Measurements from ENCODE around the gene MBD3L2B. TPM values are rescaled to one million over a fixed set of nuclear protein-coding genes. Genes with fewer than 3 reads are reported as not detected.

The MBD3L2B gene
- total and polyA plus RNA-seq, 2 experiments from 2014 or later: not detected

GRCh38 chr19:7069904-7070226 is 48.6 kb upstream of the MBD3L2B start (continued):
- TF ChIP-seq ZNF462 (CRISPR knock-in tag; IDR thresholded peaks at IDR 0.05) (no peak), NANOG (IDR thresholded peaks at IDR 0.05; ENCODE audit: borderline replicate concordance) (no peak)

GRCh38 chr19:7069042-7069903 is 48.0 kb upstream of the MBD3L2B start, which contains the start of gene ZNF557:
Gene ZNF557, plus strand, starts transcription at chr19:7069703. Its CDS starts 5,372 bp downstream, at chr19:7075075.
- Histone ChIP-seq H3K79me2 (replicated peaks; ENCODE audit: insufficient read depth) (peaks cover 12% of the 10 kb centered on the region; the same call in 1 of the 2 replicates), H3K4me3 (peak within 1 kb of the TSS; percentile 98), H3K4me1 (ENCODE audit: insufficient read depth) (no peaks in the 10 kb centered on the region), H3K36me3 (ENCODE audit: insufficient read depth) (peaks cover 8% of the 10 kb centered on the region), H3F3A (replicated peaks; ENCODE audit: low read depth) (no peaks in the 10 kb centered on the region), H3K27me3 (ENCODE audit: insufficient read depth) (no peaks in the 10 kb centered on the region), H4K20me1 (replicated peaks; ENCODE audit: insufficient read depth) (no peaks in the 10 kb centered on the region), H3K27ac (ENCODE audit: low read depth) (peak within 1 kb of the TSS; percentile 88), H3K4me2 (peak within 1 kb of the TSS; percentile 84), H2AFZ (peak within 1 kb of the TSS; percentile 99), H3K9me2 (ENCODE audit: insufficient read depth) (no peaks in the 10 kb centered on the region)
- DNase-seq (ENCODE audit: low spot score): peak; percentile 99
- Mint-ChIP-seq H3K9me3 (peaks cover 43% of the 10 kb centered on the region), H3K27me3 (ENCODE audit: insufficient read depth, low read depth, poor library complexity) (peaks cover 13% of the 10 kb centered on the region), H3K36me3 (ENCODE audit: low read depth) (peaks cover 42% of the 10 kb centered on the region), H3K4me1 (no peaks in the 10 kb centered on the region; the same call in 2 of the 3 replicates), H3K27ac (peak within 1 kb of the TSS; percentile 97), H3K4me3 (peak within 1 kb of the TSS; percentile 93)
- TF ChIP-seq POLR2AphosphoS5 (IDR thresholded peaks at IDR 0.05; ENCODE audit: low read depth) (peak; percentile 83), ETS1 (IDR thresholded peaks at IDR 0.05) (peak; percentile 67), CREB1 (CRISPR knock-in tag; IDR thresholded peaks at IDR 0.05; ENCODE audit: low read depth) (no peak), EZH2phosphoT487 (IDR thresholded peaks at IDR 0.05; ENCODE audit: unreplicated experiment) (no peak)
- ATAC-seq: peak; percentile 98
